B cell (primary cell): Measurements from ENCODE around the gene SCFD2.

ENCODE experiments used
- CTCF ChIP-seq: fragments of 200-600 bp; IDR thresholded peaks from one replicate; pipeline ENCODE4 v1.8.0; 2022; ENCODE audit warnings: antibody characterized with exemption, mild to moderate bottlenecking
- EZH2 ChIP-seq: IDR thresholded peaks from 2 replicates; pipeline ENCODE4 v1.6.1; 2012; ENCODE audit warnings: borderline replicate concordance, low read depth, mild to moderate bottlenecking, moderate library complexity, low read length; ENCODE audit not compliant: insufficient read depth, poor library complexity, severe bottlenecking

GRCh38 chr4:53192496-53192895 lies 173.4 kb downstream of the SCFD2 start:
- TF ChIP-seq CTCF (no peak), EZH2 (no peak)
